GM23248 (cell line): ENCODE data around the gene KCNJ6. TPM values are rescaled to one million over a fixed set of nuclear protein-coding genes. Genes with fewer than 3 reads are reported as not detected.

Source experiments
- DNase-seq: peaks from one replicate; pipeline ENCODE4 v3.0.0-alpha.2; 2015
- H2AFZ ChIP-seq: fragments of 200-600 bp; sonication (generic); 2 replicates; pipeline ENCODE4 v1.6.1; 2016; ENCODE audit warnings: antibody characterized with exemption
- H3F3A ChIP-seq: fragments of 200-600 bp; sonication (generic); 2 replicates; pipeline ENCODE4 v1.6.1; 2016; ENCODE audit warnings: mild to moderate bottlenecking, antibody characterized with exemption, mixed run types; ENCODE audit not compliant: insufficient read depth
- H3K27ac ChIP-seq: fragments of 200-600 bp; sonication (generic); 2 replicates; pipeline ENCODE4 v1.5.1; 2016; ENCODE audit warnings: mild to moderate bottlenecking
- H3K27me3 ChIP-seq: fragments of 200-600 bp; sonication (generic); replicated peaks from 2 replicates; pipeline ENCODE4 v1.6.1; 2016; ENCODE audit warnings: mild to moderate bottlenecking; ENCODE audit not compliant: insufficient read depth
- H3K36me3 ChIP-seq: fragments of 200-600 bp; sonication (generic); 2 replicates; pipeline ENCODE4 v1.6.1; 2016; ENCODE audit warnings: low read depth, mild to moderate bottlenecking
- H3K4me1 ChIP-seq: fragments of 200-600 bp; sonication (generic); 2 replicates; pipeline ENCODE4 v1.6.1; 2016; ENCODE audit warnings: mild to moderate bottlenecking; ENCODE audit not compliant: insufficient read depth
- H3K4me2 ChIP-seq: fragments of 200-600 bp; sonication (generic); one replicate; pipeline ENCODE4 v1.6.1; 2016; ENCODE audit warnings: mild to moderate bottlenecking; ENCODE audit not compliant: unreplicated experiment
- H3K4me3 ChIP-seq: fragments of 200-600 bp; sonication (generic); 2 replicates; pipeline ENCODE4 v1.5.1; 2016; ENCODE audit warnings: mild to moderate bottlenecking
- H3K79me2 ChIP-seq: fragments of 200-600 bp; sonication (generic); 2 replicates; pipeline ENCODE4 v1.6.1; 2016; ENCODE audit warnings: mild to moderate bottlenecking; ENCODE audit not compliant: insufficient read depth
- H3K9ac ChIP-seq: fragments of 200-600 bp; sonication (generic); 2 replicates; pipeline ENCODE4 v1.6.1; 2016; ENCODE audit warnings: mild to moderate bottlenecking
- H3K9me2 ChIP-seq: fragments of 200-600 bp; sonication (generic); 2 replicates; pipeline ENCODE4 v1.6.1; 2016; ENCODE audit warnings: mixed run types, mild to moderate bottlenecking, moderate library complexity; ENCODE audit not compliant: insufficient read depth
- H3K9me3 ChIP-seq: fragments of 200-600 bp; sonication (generic); one replicate; pipeline ENCODE4 v1.6.1; 2017; ENCODE audit warnings: low read depth
- H4K20me1 ChIP-seq: fragments of 200-600 bp; sonication (generic); 2 replicates; pipeline ENCODE4 v1.6.0; 2016; ENCODE audit not compliant: insufficient read depth
- EZH2 ChIP-seq: fragments of 200-600 bp; sonication (generic); IDR thresholded peaks from 2 replicates; pipeline ENCODE4 v1.6.1; 2018; ENCODE audit warnings: antibody characterized with exemption, mild to moderate bottlenecking; ENCODE audit not compliant: insufficient read depth, poor library complexity, severe bottlenecking
- EZH2phosphoT487 ChIP-seq: fragments of 200-600 bp; sonication (generic); IDR thresholded peaks from 2 replicates; pipeline ENCODE4 v1.6.1; 2018; ENCODE audit warnings: antibody characterized with exemption, moderate library complexity, mild to moderate bottlenecking, low read depth; ENCODE audit not compliant: insufficient read depth
- WGBS, 2 experiments: methylation state at CpG; one replicate each; pipeline ENCODE4 v1.1.6; 2015 to 2017; ENCODE audit warnings: low lambda C conversion rate in 2 of 2, low coverage in 1 of 2; ENCODE audit errors: missing lambda C conversion rate in 2 of 2; 5-methylcytosine and 5-hydroxymethylcytosine counted together
- in situ Hi-C: fragments of 300-500 bp; cut with MboI; formaldehyde crosslinking; loops from 2 replicates; pipeline ENCODE4 v1.15.0; 2020
- polyA plus RNA-seq: library from polyadenylated mRNA; unstranded; fragments of >200 nt; fragmentation: Nextera tagmentation; extraction: Ambion mirVana; gene quantifications from 2 replicates; pipeline ENCODE4 v1.2.1, GENCODE V29; 2016
- total RNA-seq: library from RNA; depleted of rRNA; stranded (reverse); fragments of >200 nt; shearing (Covaris generic); gene quantifications from 2 replicates; pipeline ENCODE4 v1.2.3, GENCODE V29; 2014

Gene KCNJ6
- total and polyA plus RNA-seq, 2 experiments from 2014 or later: 0.11 TPM; not detected in 1

DNA sequence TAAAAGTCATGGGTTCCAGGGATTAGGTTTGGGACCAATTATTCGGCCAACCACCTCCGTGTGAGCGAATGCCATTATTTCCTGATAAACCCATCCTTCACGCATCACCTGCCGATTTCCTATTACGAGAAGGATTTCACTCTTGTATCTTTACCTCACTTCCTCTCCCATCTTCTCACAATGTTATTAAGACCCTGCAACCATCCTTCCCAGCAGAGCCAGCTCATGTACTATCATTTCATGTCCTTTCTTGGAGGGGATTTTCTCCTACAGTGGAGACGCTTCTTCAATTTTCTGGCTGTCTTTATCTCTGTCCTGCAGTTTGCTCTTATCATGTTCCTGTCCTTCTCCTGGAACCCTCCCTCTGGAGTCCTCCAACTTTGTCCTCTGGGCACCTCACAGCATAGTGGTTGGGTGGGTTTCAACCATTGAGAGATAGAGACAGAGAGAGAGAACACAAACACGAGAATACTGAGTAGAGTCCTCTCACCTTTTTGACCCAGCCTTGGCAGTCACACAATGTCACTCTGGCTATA, 357.5 kb downstream of the KCNJ6 start:
- TF ChIP-seq EZH2phosphoT487: no peak
- TF ChIP-seq EZH2: no peak
- Histone ChIP-seq H3K4me1 (no peaks in the 10 kb centered on the region), H3K79me2 (no peaks in the 10 kb centered on the region), H3K4me3 (no peak overlapping the region), H4K20me1 (no peaks in the 10 kb centered on the region), H3K9ac (no peak overlapping the region), H3K9me2 (no peaks in the 10 kb centered on the region), H3K4me2 (no peak overlapping the region), H2AFZ (no peak overlapping the region), H3K36me3 (no peaks in the 10 kb centered on the region), H3K27me3 (no peaks in the 10 kb centered on the region; the same call in 1 of the 2 replicates), H3K27ac (no peak overlapping the region), H3F3A (no peaks in the 10 kb centered on the region), H3K9me3 (no peaks in the 10 kb centered on the region)
- in situ Hi-C loops: no loop called here
- WGBS, 2 experiments: 77 to 85% methylated on average over 8 of the region's 8 CpGs
- no peak for DNase-seq
